ENCODE data around the gene BCR. TPM values are rescaled to one million over a fixed set of nuclear protein-coding genes. Genes with fewer than 3 reads are reported as not detected.
A peak's percentile ranks its signal among the peaks of the same experiment; 100 is the strongest.

The BCR gene
- total RNA-seq, 2 experiments from 2014 or later = 20.6 to 40.2 TPM

GRCh38 chr22:23213581-23214334 is 33.4 kb downstream of the BCR start:
- Mint-ChIP-seq H3K4me3 (no peak overlapping the region), H3K27me3 (no peaks in the 10 kb centered on the region), H3K27ac (no peak overlapping the region), H3K9me3 (ENCODE audit: low read depth) (no peaks in the 10 kb centered on the region), H3K4me1 (peaks cover 33% of the 10 kb centered on the region), H3K36me3 (no peaks in the 10 kb centered on the region)
- DNase-seq (no peak), ATAC-seq (no peak)
- CTCF ChIA-PET = no interaction called here

GRCh38 chr22:23214398-23214797 is 34.1 kb downstream of the BCR start:
- no peak overlapping the region for H3K27ac Mint-ChIP-seq
- no peaks in the 10 kb centered on the region for H3K27me3 Mint-ChIP-seq
- DNase-seq (no peak), ATAC-seq (no peak)
- CTCF ChIA-PET = no interaction called here
- no peak overlapping the region for H3K4me3 Mint-ChIP-seq
- no peaks in the 10 kb centered on the region for H3K36me3 Mint-ChIP-seq
- H3K9me3 Mint-ChIP-seq (ENCODE audit: low read depth) = no peaks in the 10 kb centered on the region
- H3K4me1 Mint-ChIP-seq = peaks cover 40% of the 10 kb centered on the region

GRCh38 chr22:23215294-23216241 is 35.3 kb downstream of the BCR start:
- CTCF ChIA-PET = interaction anchor here (1.2 to 1.6 kb wide), 2 partner anchors 28 to 32 kb away, joined by 3 read pairs; no protein-coding TSS in a partner anchor
- Mint-ChIP-seq H3K9me3 (ENCODE audit: low read depth) (no peaks in the 10 kb centered on the region), H3K4me1 (peaks cover 52% of the 10 kb centered on the region), H3K27me3 (no peaks in the 10 kb centered on the region), H3K4me3 (no peak overlapping the region), H3K36me3 (no peaks in the 10 kb centered on the region), H3K27ac (no peak overlapping the region)
- ATAC-seq (no peak), DNase-seq (no peak)

- Mint-ChIP-seq H3K9me3 (ENCODE audit: low read depth) (no peaks in the 10 kb centered on the region), H3K4me3 (no peak overlapping the region), H3K4me1 (peaks cover 59% of the 10 kb centered on the region), H3K27me3 (no peaks in the 10 kb centered on the region), H3K27ac (peak overlapping the region; percentile 63), H3K36me3 (no peaks in the 10 kb centered on the region)
- DNase-seq (peak; percentile 71), ATAC-seq (peak; percentile 56)
- CTCF ChIA-PET = interaction anchor here (1.0 to 1.6 kb wide), 3 partner anchors 10 to 33 kb away, joined by 3 read pairs; no protein-coding TSS in a partner anchor
Observed at GRCh38 chr22:23216461-23217170, 36.3 kb downstream of the BCR start.

GRCh38 chr22:23217171-23218052 is 37.1 kb downstream of the BCR start:
- peaks cover 64% of the 10 kb centered on the region for H3K4me1 Mint-ChIP-seq
- no peak for DNase-seq
- no peak overlapping the region for H3K4me3 Mint-ChIP-seq
- peak overlapping the region; percentile 63 for H3K27ac Mint-ChIP-seq
- CTCF ChIA-PET = interaction anchor here (1.0 to 3.3 kb wide), 2 partner anchors 9 to 65 kb away, joined by 3 to 17 read pairs; no protein-coding TSS in a partner anchor
- H3K36me3 Mint-ChIP-seq = no peaks in the 10 kb centered on the region
- no peaks in the 10 kb centered on the region for H3K9me3 Mint-ChIP-seq (ENCODE audit: low read depth)
- ATAC-seq = no peak
- H3K27me3 Mint-ChIP-seq = no peaks in the 10 kb centered on the region

GRCh38 chr22:23218053-23218866 is 38.0 kb downstream of the BCR start:
- CTCF ChIA-PET = interaction anchor here (0.9 to 3.3 kb wide), 3 partner anchors 25 to 363 kb away, joined by 3 to 17 read pairs (median 5); no protein-coding TSS in a partner anchor
- DNase-seq (no peak), ATAC-seq (no peak)
- Mint-ChIP-seq H3K4me3 (no peak overlapping the region), H3K36me3 (no peaks in the 10 kb centered on the region), H3K9me3 (ENCODE audit: low read depth) (no peaks in the 10 kb centered on the region), H3K27me3 (no peaks in the 10 kb centered on the region), H3K4me1 (peaks cover 64% of the 10 kb centered on the region), H3K27ac (no peak overlapping the region)

- Mint-ChIP-seq H3K4me3 (no peak overlapping the region), H3K27me3 (no peaks in the 10 kb centered on the region), H3K9me3 (ENCODE audit: low read depth) (no peaks in the 10 kb centered on the region), H3K4me1 (peaks cover 64% of the 10 kb centered on the region), H3K36me3 (no peaks in the 10 kb centered on the region), H3K27ac (no peak overlapping the region)
- no peak for DNase-seq
- CTCF ChIA-PET = interaction anchor here (0.9 to 3.3 kb wide), 3 partner anchors 25 to 363 kb away, joined by 3 to 17 read pairs (median 5); no protein-coding TSS in a partner anchor
- ATAC-seq = no peak
Observed at GRCh38 chr22:23218867-23219251, 38.5 kb downstream of the BCR start.

- H3K4me1 Mint-ChIP-seq = peaks cover 64% of the 10 kb centered on the region
Observed at GRCh38 chr22:23219317-23219716, 39.0 kb downstream of the BCR start.

GRCh38 chr22:23219822-23220484 is 39.6 kb downstream of the BCR start:
- ATAC-seq = peak; percentile 80
- Mint-ChIP-seq H3K4me3 (peak overlapping the region; percentile 24), H3K27ac (peak overlapping the region; percentile 54), H3K36me3 (no peaks in the 10 kb centered on the region), H3K9me3 (ENCODE audit: low read depth) (no peaks in the 10 kb centered on the region), H3K27me3 (no peaks in the 10 kb centered on the region), H3K4me1 (peaks cover 63% of the 10 kb centered on the region)
- DNase-seq = peak; percentile 81
- CTCF ChIA-PET = interaction anchor here (1.2 to 3.3 kb wide), 3 partner anchors 24 to 62 kb away, joined by 3 to 17 read pairs (median 5); no protein-coding TSS in a partner anchor

More at GRCh38 chr22:23219317-23219716, 39.0 kb downstream of the BCR start:
- Mint-ChIP-seq H3K36me3 (no peaks in the 10 kb centered on the region), H3K4me3 (peak overlapping the region; percentile 24), H3K27me3 (no peaks in the 10 kb centered on the region), H3K9me3 (ENCODE audit: low read depth) (no peaks in the 10 kb centered on the region), H3K27ac (peak overlapping the region; percentile 54)
- ATAC-seq (no peak), DNase-seq (no peak)
- CTCF ChIA-PET = interaction anchor here (0.9 to 3.3 kb wide), 3 partner anchors 24 to 364 kb away, joined by 3 to 17 read pairs (median 5); no protein-coding TSS in a partner anchor

GRCh38 chr22:23220485-23221350 is 40.4 kb downstream of the BCR start:
- H3K9me3 Mint-ChIP-seq (ENCODE audit: low read depth) = no peaks in the 10 kb centered on the region
- H3K4me3 Mint-ChIP-seq = no peak overlapping the region
- peak; percentile 46 for DNase-seq
- peaks cover 62% of the 10 kb centered on the region for H3K4me1 Mint-ChIP-seq
- CTCF ChIA-PET = interaction anchor here (1.2 to 3.3 kb wide), 2 partner anchors 42 to 61 kb away, joined by 3 to 17 read pairs; no protein-coding TSS in a partner anchor
- H3K27me3 Mint-ChIP-seq = no peaks in the 10 kb centered on the region
- ATAC-seq = peak; percentile 43
- H3K27ac Mint-ChIP-seq = peak overlapping the region; percentile 54
- no peaks in the 10 kb centered on the region for H3K36me3 Mint-ChIP-seq
